ENCODE measurements around the gene LIN37. TPM values are rescaled to one million over a fixed set of nuclear protein-coding genes. Genes with fewer than 3 reads are reported as not detected.
A peak's percentile ranks its signal among the peaks of the same experiment; 100 is the strongest.

The LIN37 gene
- total and polyA plus RNA-seq, 9 of the 15 experiments (the other 6 are each of a cell fraction or from before 2014, with no cell fraction given): 1.2 to 12.5 (median 8.6) TPM

DNA sequence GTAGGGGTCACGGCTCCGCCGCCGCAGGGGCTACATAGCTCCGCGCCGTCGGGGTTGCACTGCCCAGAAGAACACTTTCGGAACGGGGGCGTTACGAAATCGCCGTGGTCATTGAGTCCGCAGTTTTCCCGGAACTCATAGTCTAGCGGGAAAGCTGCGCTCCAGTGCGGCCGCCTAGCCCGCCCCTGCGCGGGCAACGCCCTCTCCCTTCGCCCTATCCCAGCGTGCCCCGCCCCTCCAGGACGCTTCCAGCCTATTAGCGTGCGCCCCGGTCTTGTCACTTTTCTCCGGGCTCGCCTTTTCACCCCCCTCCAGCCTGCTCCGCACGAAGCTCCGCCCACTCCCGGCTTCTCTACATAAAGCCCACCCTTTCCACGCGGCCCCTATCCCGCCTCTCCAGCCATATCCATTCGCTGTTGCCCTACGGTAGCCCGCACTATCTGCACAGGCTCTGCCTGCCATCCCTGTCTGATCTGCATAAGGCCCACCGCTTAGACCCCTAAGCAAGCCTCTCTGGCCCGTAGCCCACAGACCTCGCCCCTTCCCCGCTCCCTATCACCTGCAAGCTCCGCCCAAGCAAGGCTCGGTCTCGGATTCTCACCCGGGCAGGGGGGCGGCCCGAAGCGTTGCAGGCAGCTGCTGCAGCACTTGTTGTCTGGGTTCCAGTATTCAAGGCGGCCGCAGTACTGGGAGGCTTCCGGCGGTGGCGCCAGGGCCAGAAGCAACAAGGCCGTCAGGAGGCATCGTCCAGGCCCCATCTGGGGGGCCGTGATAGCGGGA is 7.8 kb upstream of the LIN37 start (continued):
- no peak for TF ChIP-seq ZNF232 (CRISPR knock-in tag; IDR thresholded peaks at IDR 0.05)
- TF ChIP-seq, protein P1, sequence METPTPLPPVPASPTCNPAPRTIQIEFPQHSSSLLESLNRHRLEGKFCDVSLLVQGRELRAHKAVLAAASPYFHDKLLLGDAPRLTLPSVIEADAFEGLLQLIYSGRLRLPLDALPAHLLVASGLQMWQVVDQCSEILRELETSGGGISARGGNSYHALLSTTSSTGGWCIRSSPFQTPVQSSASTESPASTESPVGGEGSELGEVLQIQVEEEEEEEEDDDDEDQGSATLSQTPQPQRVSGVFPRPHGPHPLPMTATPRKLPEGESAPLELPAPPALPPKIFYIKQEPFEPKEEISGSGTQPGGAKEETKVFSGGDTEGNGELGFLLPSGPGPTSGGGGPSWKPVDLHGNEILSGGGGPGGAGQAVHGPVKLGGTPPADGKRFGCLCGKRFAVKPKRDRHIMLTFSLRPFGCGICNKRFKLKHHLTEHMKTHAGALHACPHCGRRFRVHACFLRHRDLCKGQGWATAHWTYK (CRISPR knock-in tag; IDR thresholded peaks at IDR 0.05): no peak
- TF ChIP-seq ELF1 (tag; IDR thresholded peaks at IDR 0.05): peak; percentile 39
- TF ChIP-seq ZNF668 (CRISPR knock-in tag; IDR thresholded peaks at IDR 0.05): no peak
- TF ChIP-seq, protein P2, sequence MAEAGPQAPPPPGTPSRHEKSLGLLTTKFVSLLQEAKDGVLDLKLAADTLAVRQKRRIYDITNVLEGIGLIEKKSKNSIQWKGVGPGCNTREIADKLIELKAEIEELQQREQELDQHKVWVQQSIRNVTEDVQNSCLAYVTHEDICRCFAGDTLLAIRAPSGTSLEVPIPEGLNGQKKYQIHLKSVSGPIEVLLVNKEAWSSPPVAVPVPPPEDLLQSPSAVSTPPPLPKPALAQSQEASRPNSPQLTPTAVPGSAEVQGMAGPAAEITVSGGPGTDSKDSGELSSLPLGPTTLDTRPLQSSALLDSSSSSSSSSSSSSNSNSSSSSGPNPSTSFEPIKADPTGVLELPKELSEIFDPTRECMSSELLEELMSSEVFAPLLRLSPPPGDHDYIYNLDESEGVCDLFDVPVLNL (CRISPR knock-in tag; IDR thresholded peaks at IDR 0.05; ENCODE audit: low read depth): peak; percentile 38; the same call in 1 of the 2 replicates
- TF ChIP-seq, protein P3, sequence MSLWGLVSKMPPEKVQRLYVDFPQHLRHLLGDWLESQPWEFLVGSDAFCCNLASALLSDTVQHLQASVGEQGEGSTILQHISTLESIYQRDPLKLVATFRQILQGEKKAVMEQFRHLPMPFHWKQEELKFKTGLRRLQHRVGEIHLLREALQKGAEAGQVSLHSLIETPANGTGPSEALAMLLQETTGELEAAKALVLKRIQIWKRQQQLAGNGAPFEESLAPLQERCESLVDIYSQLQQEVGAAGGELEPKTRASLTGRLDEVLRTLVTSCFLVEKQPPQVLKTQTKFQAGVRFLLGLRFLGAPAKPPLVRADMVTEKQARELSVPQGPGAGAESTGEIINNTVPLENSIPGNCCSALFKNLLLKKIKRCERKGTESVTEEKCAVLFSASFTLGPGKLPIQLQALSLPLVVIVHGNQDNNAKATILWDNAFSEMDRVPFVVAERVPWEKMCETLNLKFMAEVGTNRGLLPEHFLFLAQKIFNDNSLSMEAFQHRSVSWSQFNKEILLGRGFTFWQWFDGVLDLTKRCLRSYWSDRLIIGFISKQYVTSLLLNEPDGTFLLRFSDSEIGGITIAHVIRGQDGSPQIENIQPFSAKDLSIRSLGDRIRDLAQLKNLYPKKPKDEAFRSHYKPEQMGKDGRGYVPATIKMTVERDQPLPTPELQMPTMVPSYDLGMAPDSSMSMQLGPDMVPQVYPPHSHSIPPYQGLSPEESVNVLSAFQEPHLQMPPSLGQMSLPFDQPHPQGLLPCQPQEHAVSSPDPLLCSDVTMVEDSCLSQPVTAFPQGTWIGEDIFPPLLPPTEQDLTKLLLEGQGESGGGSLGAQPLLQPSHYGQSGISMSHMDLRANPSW (CRISPR knock-in tag; IDR thresholded peaks at IDR 0.05): no peak
- TF ChIP-seq NCOR1 (IDR thresholded peaks at IDR 0.05): no peak
- no peak for TF ChIP-seq NFE2L1 (tag; IDR thresholded peaks at IDR 0.05; ENCODE audit: borderline replicate concordance, low read depth)
- no peak for TF ChIP-seq ZNF445 (CRISPR knock-in tag; IDR thresholded peaks at IDR 0.05; ENCODE audit: low read depth)
- TF ChIP-seq HNRNPH1 (optimal IDR thresholded peaks at IDR 0.05; ENCODE audit: low read depth, low read length): no peak
- TF ChIP-seq, protein P4, sequence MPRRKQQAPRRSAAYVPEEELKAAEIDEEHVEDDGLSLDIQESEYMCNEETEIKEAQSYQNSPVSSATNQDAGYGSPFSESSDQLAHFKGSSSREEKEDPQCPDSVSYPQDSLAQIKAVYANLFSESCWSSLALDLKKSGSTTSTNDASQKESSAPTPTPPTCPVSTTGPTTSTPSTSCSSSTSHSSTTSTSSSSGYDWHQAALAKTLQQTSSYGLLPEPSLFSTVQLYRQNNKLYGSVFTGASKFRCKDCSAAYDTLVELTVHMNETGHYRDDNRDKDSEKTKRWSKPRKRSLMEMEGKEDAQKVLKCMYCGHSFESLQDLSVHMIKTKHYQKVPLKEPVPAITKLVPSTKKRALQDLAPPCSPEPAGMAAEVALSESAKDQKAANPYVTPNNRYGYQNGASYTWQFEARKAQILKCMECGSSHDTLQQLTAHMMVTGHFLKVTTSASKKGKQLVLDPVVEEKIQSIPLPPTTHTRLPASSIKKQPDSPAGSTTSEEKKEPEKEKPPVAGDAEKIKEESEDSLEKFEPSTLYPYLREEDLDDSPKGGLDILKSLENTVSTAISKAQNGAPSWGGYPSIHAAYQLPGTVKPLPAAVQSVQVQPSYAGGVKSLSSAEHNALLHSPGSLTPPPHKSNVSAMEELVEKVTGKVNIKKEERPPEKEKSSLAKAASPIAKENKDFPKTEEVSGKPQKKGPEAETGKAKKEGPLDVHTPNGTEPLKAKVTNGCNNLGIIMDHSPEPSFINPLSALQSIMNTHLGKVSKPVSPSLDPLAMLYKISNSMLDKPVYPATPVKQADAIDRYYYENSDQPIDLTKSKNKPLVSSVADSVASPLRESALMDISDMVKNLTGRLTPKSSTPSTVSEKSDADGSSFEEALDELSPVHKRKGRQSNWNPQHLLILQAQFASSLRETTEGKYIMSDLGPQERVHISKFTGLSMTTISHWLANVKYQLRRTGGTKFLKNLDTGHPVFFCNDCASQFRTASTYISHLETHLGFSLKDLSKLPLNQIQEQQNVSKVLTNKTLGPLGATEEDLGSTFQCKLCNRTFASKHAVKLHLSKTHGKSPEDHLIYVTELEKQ (CRISPR knock-in tag; IDR thresholded peaks at IDR 0.05): no peak
- TF ChIP-seq NFYB (IDR thresholded peaks at IDR 0.05; ENCODE audit: extremely low read depth, insufficient read length): peak; percentile 37
- peak; percentile 67 for TF ChIP-seq POLR2B (IDR thresholded peaks at IDR 0.05; ENCODE audit: low read depth, partially characterized antibody)
- TF ChIP-seq PHB (CRISPR knock-in tag; IDR thresholded peaks at IDR 0.05): no peak
- TF ChIP-seq NR2C2 (CRISPR knock-in tag; IDR thresholded peaks at IDR 0.05): peak; percentile 9; the same call in 1 of the 2 replicates
- peak; percentile 53; the same call in 1 of the 2 replicates for TF ChIP-seq NR2C2 (tag; IDR thresholded peaks at IDR 0.05)
- peak in 1 of 2 experiments; percentile 25; a peak in 1 of 4 replicates for TF ChIP-seq RAD21 (CRISPR knock-in tag; conservative IDR thresholded peaks at IDR 0.05 in 1 of 2, IDR thresholded peaks at IDR 0.05 in 1 of 2)
- TF ChIP-seq ZZZ3 (IDR thresholded peaks at IDR 0.05): no peak

Measured in K562 (cell line).